Measurements from ENCODE around the gene SPRR2D. TPM values are rescaled to one million over a fixed set of nuclear protein-coding genes. Genes with fewer than 3 reads are reported as not detected.

Gene SPRR2D
- total RNA-seq, result not detected in 2 replicates
- not detected in 2 replicates for polyA plus RNA-seq
- polyA plus RNA-seq (2011; cell fraction: cytosol; rRNA removed), result not detected in 2 replicates
- polyA plus RNA-seq (2011; cell fraction: nucleus; rRNA removed), result not detected in 2 replicates
- not detected in 2 replicates for polyA plus RNA-seq (2012)
- not detected in 2 replicates for polyA minus RNA-seq
- not detected for polyA minus RNA-seq (2011; cell fraction: cytosol; rRNA and poly(A)+ RNA removed)
- polyA minus RNA-seq (2011; cell fraction: nucleus; rRNA and poly(A)+ RNA removed), result not detected in 2 replicates
- not detected for Bru-seq, nascent RNA
- BruChase-seq, experiment 1, labeled RNA remaining after a 6-hour chase, result not detected
- not detected for BruChase-seq, experiment 2, labeled RNA remaining after a 2-hour chase
- long read RNA-seq, result 0 reads

DNA sequence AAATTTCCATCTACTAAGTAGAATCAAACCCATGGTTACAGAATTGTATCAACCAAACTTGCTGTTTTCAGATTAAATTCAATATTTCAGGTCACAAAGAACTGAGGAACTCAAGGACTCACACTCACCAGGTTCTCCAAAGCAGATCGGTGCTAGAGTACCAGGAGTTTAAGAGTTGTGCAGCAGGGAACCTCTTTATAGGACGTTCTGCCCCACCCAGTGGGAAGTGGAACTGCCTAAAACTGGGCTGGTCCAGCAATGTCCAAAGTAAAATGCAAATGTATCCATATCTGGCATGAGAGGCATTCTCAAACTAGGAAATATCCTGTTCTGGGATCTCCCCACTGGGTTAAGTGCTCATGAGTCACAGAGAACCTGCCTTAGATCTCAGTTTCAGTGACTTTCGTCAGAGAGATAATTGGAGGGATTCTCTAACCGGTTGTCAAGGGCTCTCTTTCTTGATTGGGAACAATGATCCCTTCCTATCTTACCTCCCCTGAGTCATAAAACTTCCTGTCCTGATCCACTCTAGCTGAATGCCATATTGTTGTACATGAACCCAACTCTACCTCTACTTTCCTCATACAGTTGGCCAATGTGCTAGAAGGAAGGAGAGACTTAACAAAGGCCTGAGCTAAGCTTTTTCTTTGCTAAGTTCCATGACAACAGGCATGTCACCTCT lies at the start of gene SPRR2D:
SPRR2D (minus strand) TSS at position 171 of the 682 bp plus-strand sequence. CDS start 774 bp downstream, outside the sequence.
- Histone ChIP-seq H3K4me2 (ENCODE audit: insufficient read depth, low read length) (no peak within 1 kb of the TSS), H3K27me3 (ENCODE audit: control insufficient read depth in 2 of 2, insufficient read depth in 2 of 2, low read length in 2 of 2) (no peaks in the 10 kb centered on the region), H3K4me1 (ENCODE audit: control insufficient read depth, extremely low read depth, insufficient read depth, low read length) (no peaks in the 10 kb centered on the region), H3K9ac (replicated peaks; ENCODE audit: extremely low read depth, insufficient read depth, low read length) (no peak within 1 kb of the TSS), H3K4me3 (replicated peaks in 1 of 3; ENCODE audit: insufficient read depth in 1 of 3, low read depth in 1 of 3, low read length in 3 of 3) (no peak within 1 kb of the TSS), H3K27ac (ENCODE audit: insufficient read depth, low read depth, low read length) (no peak within 1 kb of the TSS), H2AFZ (ENCODE audit: low read depth, low read length) (no peak within 1 kb of the TSS), H3K9me3 (replicated peaks; ENCODE audit: control insufficient read depth, insufficient read depth, low read length) (no peaks in the 10 kb centered on the region), H3K79me2 (ENCODE audit: control insufficient read depth, insufficient read depth, low read length) (no peaks in the 10 kb centered on the region), H3K9me1 (replicated peaks; ENCODE audit: control insufficient read depth, extremely low read depth, insufficient read depth, low read length) (no peaks in the 10 kb centered on the region), H4K20me1 (replicated peaks; ENCODE audit: control insufficient read depth, extremely low read depth, insufficient read depth, low read length) (no peaks in the 10 kb centered on the region), H3K36me3 (ENCODE audit: control insufficient read depth in 2 of 2, extremely low read depth in 1 of 2, insufficient read depth in 2 of 2, low read length in 2 of 2) (no peaks in the 10 kb centered on the region)
- no peak for TF ChIP-seq POLR2AphosphoS5 (IDR thresholded peaks at IDR 0.05; ENCODE audit: insufficient read depth, low read depth, low read length)
- TF ChIP-seq, protein P1, sequence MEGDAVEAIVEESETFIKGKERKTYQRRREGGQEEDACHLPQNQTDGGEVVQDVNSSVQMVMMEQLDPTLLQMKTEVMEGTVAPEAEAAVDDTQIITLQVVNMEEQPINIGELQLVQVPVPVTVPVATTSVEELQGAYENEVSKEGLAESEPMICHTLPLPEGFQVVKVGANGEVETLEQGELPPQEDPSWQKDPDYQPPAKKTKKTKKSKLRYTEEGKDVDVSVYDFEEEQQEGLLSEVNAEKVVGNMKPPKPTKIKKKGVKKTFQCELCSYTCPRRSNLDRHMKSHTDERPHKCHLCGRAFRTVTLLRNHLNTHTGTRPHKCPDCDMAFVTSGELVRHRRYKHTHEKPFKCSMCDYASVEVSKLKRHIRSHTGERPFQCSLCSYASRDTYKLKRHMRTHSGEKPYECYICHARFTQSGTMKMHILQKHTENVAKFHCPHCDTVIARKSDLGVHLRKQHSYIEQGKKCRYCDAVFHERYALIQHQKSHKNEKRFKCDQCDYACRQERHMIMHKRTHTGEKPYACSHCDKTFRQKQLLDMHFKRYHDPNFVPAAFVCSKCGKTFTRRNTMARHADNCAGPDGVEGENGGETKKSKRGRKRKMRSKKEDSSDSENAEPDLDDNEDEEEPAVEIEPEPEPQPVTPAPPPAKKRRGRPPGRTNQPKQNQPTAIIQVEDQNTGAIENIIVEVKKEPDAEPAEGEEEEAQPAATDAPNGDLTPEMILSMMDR (IDR thresholded peaks at IDR 0.05; ENCODE audit: extremely low read depth in 1 of 2, insufficient read depth in 1 of 2, low read depth in 1 of 2, low read length in 2 of 2), result no peak
- no peak for TF ChIP-seq POLR2A (IDR thresholded peaks at IDR 0.05; ENCODE audit: low read depth, low read length)
- no peak for TF ChIP-seq FOS (IDR thresholded peaks at IDR 0.05; ENCODE audit: borderline replicate concordance, insufficient read depth, low read length)
- TF ChIP-seq EZH2 (IDR thresholded peaks at IDR 0.05; ENCODE audit: borderline replicate concordance, low read depth, low read length, severe bottlenecking), result no peak
- TF ChIP-seq, protein P2, sequence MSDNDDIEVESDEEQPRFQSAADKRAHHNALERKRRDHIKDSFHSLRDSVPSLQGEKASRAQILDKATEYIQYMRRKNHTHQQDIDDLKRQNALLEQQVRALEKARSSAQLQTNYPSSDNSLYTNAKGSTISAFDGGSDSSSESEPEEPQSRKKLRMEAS (IDR thresholded peaks at IDR 0.05; ENCODE audit: insufficient read depth, insufficient read length), result no peak
- no peak for TF ChIP-seq JUN (IDR thresholded peaks at IDR 0.05; ENCODE audit: borderline replicate concordance, insufficient read depth, insufficient read length, low read depth)
- TF ChIP-seq GATA2 (IDR thresholded peaks at IDR 0.05; ENCODE audit: insufficient read depth, insufficient read length, low read depth, low read length), result no peak
- no peak for TF ChIP-seq MYC (IDR thresholded peaks at IDR 0.05; ENCODE audit: low read depth, low read length)
- dilution Hi-C loops (cut with MboI; ENCODE audit: extremely low pct_ligation_motif_present, low sequenced_read_pairs) (no loop called here), intact Hi-C loops (cut with micrococcal nuclease) (no loop called here)
- no peak for DNase-seq (ENCODE audit: low read depth, low spot score)
- ChIA-PET CTCF (no interaction called here), POLR2A (no interaction called here)
- FAIRE-seq, result no peak
- no TSS peak for BruUV-seq (replicated peaks)
